Activated CD4-positive, alpha-beta T cell treated with anti-CD3 and anti-CD28 coated beads for 48 hours (primary cell): Measurements from ENCODE around the gene CUL1.
"Not testable (repeated sequence)": the region's sequence is repeated elsewhere in the genome, so short reads cannot be mapped to it uniquely, and the experiment has no call there.

Experiments
- DNase-seq: peaks from one replicate; pipeline ENCODE4 v3.0.0-alpha.2; 2020

Gene CUL1

DNA sequence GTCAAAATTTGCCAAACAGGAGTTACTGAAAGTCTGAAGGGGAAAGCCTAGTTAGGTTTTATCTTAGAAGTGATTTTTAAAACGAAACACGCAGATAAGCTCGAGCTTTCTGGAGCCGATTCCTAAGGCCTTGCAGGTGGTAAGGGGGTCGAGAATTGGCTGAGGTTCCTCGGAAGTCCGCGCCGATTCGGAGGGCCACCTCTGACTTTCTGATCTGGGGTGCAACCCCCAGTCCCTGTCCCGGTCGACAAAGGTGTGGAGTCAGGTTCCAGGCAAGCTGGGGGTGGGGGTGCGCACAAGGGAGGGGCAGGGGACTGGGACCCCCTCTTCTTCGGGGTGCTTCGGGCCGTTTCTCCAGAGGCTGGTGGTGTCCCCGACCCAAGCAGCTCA, 701 bp upstream of the CUL1 start:
- no peak for DNase-seq

- peak; percentile 80 for DNase-seq
Observed at GRCh38 chr7:148699024-148699781, 500 bp downstream of the CUL1 start.

DNA sequence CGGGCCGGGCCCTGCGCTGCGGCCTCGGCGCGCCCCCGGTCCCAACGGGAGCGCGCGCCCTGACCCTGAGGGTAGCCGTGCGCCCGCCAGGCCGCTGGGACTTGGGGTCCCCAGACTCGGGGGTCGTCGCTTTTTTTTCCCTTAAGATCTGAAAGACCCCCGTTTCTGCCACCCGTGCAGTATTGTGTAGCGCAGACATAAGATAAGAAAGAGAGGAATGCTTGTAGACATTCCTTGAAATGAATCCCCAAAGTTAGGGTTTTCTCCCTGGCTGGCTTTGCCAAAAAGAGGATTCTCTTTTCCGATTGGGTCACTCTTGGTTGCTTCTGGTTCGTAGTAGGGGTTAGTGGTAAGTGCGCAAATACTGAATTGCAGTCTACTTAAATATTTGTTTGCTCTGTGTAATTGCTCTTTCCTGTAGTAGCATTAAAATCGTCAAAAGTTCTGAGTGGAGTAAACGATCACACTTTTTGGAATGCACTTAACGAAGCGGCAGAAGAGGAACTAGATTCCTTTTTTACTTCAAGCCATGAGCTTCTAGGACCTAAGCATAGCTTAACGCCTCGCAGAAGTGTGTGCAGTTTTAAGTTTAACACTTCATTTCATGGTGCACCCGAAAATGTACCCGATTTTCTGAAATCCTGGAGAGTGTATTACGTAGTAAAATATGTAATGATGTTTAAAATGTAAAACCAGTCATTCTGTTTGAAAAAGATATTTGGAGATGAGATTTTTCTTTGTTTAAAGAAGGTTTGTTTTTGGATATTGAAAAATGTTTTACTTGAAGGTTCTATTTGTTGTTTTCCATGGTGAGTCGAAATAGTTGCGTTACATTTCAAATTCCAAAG, 1.3 kb downstream of the CUL1 start:
- no peak for DNase-seq

DNA sequence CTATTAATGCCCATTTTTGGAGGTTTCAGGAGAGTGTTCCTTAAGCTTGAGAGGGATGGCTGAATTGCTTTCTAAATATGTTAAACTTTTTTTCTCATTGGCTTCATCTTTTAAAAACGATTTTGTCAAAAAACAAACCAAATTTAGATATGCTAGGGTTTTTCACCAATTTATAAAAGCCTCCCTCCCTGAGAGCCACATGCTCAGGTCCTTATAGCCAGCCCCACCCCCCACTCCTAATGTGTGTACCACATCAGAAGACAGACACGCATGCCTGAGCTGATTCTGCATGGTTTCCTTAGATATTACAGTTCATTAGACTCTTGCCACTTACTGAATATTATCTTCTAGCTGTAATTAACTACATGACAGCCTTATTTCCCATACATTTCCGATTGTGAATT, 2.0 kb downstream of the CUL1 start:
- DNase-seq, result peak; percentile 72

GRCh38 chr7:148701414-148701813, 2.7 kb downstream of the CUL1 start:
- no peak for DNase-seq

DNA sequence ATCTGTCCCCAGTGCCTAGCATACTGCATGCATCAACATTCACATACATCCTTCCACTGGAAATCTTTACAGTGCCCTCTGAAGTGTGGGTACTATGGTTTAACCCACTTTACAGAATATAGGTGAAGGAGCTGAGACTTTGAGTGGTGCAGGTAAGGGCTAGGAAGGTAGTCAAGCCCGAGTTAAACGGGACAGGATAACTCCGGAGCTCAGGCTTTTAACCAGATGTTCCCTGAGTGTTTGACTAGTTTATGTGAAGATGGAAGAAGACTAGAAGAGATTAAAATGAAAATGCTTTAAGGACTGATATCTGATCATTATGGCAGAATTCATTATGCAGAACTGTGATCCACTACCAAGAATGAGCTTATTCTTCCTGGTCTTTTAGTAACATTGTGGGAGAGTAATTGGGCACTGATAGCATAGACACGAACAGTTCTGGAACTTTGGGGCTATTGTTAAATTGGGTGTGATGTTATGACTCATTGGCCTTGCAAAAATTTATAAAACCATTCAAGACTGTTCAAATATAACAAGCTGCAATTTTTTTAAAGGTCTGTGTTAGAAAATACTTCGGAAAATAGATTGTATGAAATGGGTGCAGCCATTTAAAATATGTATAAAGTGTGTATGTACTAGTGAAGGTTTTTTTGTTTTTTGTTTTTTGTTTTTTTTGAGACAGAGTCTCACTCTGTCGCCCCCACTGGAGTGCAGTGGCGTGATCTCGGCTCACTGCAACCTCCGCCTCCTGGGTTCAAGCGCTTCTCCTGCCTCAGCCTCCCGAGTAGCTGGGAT, 4.4 kb downstream of the CUL1 start:
- DNase-seq, result no peak

DNA sequence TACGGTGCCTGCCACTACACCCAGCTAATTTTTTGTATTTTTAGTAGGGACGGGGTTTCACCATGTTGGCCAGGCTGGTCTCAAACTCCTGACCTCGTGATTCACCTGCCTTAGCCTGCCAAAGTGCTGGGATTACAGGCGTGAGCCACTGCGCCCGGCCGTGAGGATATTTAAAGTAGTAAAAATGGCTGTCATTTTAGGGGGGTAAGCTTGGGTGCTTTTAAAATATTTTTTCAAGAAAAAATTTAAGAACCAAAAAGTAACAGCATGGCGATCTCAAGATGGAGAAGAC, 4.9 kb downstream of the CUL1 start:
- not testable (repeated sequence) for DNase-seq

DNA sequence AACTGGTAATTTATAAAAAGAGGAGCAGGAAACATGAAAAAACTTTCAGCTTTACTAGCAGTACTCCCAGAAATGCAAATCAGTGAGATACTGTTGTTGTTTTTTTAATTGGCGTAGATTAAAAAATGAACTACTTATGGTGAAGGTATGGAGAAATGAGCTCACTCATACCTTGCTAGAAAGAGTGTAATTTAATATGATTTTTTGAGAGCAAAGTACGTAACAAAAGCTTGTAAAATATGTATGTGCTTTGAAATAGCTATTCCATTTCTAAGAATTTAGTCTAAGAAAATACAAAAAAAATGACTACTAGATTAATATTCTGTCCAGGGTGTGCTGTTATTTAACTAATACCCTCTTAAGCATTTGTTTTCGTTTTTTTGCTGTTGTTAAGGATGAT, 5.5 kb downstream of the CUL1 start:
- no peak for DNase-seq

DNA sequence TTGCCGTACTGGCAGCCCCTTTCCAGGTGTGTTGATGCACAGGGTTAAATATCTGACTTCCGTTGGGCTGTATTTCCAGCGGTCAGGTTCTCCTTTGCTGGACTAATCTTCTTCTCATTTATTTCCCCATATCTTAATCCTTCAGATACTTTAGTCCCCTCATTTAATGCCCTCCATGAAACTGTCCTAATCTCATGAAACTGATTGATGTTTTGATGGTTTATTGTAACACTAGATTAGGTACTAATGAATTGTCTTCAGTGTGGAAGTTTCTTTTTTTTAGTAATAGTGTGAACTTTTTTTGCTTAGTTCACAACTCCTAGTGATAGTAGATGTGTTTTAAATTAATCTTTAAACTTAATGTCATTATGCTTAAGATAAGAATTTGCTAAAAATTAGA, 6.3 kb downstream of the CUL1 start:
- no peak for DNase-seq

- no peak for DNase-seq
Observed at GRCh38 chr7:148706368-148706767, 7.7 kb downstream of the CUL1 start.

- DNase-seq, result no peak
Observed at GRCh38 chr7:148708026-148708885, 9.6 kb downstream of the CUL1 start.

DNA sequence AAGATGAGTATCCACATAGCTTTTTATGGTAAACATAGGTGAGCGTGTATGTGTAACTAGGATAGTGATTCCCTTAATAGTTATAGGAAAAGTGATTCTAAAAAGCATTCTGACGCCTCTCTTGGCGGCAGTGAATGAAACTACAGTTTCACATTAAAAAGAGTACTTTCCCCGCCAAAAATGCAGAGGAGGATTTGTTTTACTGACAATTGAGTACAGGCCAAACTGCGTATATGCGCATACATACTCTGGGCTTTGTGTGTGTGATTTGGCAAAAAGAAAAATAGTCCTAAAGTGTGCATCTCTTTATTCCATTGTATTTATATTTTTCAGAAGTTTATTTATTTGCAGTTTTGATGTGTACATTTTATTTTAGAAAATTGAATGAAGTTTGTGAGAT, 10.3 kb downstream of the CUL1 start:
- DNase-seq, result no peak

GRCh38 chr7:148710426-148710825, 11.7 kb downstream of the CUL1 start:
- DNase-seq, result not testable (repeated sequence)

DNA sequence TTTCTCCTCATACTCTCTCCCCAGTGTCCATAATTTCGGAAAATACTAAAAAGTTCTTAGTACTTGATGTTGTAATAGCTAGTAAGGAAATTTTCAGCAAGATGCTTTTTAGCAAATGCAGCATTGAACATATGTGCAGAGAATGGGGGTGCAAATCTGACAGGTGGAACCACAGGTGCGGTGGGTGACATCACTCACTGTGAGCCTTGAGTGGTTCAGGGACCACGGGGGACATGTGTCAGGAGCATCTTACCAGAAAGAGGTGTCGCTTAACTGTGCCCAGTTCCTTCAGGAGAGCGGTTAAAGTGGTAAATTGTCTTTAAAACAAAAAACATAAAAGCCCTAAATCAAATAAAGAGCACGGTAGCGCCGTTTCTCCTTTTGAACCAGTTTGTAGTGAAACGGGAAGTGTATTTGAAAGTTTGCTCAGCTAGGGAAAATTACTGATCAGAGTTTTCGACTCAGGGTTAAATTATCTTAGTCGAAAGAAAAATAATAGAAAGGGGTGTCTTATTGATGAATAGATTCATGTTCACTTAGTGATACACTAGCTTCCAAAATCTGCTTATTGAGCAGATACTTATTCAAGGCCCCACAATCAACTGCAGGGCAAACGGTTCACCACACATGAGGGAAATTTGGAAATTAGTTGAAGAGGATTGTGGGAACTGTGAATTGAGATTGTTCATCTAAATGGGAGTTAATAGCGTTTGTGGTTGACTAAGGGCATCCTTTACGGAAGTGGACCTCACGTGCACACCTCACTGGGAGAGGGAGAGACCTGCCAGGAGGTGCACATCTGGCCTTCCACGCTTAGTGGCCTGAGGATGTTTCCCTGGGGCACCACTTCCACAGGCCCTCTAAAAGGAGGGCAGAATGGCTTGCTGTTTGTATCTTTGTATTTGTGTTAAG, 12.7 kb downstream of the CUL1 start:
- no peak for DNase-seq

- no peak for DNase-seq
Observed at GRCh38 chr7:148712678-148713329, 14.1 kb downstream of the CUL1 start.

DNA sequence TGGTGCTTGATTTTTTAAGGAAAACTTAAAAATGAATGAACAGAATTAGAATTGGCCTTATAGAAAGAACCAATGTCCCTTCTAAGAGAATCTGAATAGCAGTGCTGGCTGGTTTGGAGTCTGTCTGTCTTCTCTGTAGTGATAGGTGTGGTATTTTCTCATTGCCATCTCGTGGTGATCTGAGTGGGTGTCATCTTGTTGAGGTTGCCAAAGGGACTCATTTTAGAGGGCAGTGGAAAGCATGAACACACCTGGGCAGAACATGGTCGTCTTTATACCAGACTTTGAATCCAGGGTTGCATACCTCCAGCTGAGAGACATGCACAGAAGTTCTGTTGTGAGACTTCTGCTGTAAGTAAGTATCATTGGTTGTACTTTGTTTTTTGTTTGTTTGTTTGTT, 15.8 kb downstream of the CUL1 start:
- no peak for DNase-seq

- no peak for DNase-seq
Observed at GRCh38 chr7:148715027-148715426, 16.3 kb downstream of the CUL1 start.

GRCh38 chr7:148717266-148717793, 18.6 kb downstream of the CUL1 start:
- DNase-seq, result no peak

- no peak for DNase-seq
Observed at GRCh38 chr7:148718431-148718830, 19.7 kb downstream of the CUL1 start.

DNA sequence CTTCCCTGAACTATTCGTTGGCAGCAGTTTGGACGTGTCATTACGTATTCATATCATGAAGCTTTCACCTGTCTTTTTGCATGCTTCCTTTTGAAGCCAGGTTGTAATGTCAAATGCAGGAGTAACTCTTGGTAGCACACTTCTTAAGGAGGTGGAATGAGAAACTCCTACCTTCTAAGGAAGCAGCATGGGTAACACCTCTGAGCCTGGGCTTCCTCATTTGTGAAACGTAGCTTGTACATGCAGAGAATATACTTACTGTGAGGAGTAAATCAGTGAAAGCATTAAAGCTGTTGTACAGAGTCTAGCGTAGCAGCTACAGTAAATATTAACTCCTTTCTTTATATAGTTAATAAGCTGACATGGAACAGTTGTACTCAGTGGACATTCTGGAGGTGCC, 21.1 kb downstream of the CUL1 start:
- DNase-seq, result no peak

DNA sequence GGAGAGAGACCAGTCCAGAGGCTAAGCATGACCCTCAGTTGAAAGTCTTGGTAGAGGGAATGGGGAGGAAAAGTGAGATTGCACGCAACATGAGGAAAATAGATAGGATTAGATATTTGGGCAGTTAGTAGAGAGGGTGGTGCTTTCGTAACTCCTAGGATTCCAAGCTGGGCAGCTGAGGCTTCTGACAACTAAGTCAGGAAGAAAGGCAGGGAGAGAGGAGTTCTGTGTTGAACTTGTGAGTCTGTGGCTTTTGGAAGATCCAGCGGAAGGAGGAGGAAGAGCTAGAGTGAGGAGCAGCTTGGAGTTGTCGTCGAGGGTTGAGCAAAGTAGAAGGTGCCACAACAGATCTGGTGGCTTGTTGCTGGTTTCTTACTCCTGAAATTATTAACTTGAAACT, 21.8 kb downstream of the CUL1 start:
- DNase-seq, result no peak
